HepG2 (cell line): ENCODE results near the gene ZNF605. TPM values are rescaled to one million over a fixed set of nuclear protein-coding genes. Genes with fewer than 3 reads are reported as not detected.

Experiments used
- HHEX ChIP-seq: IDR thresholded peaks from 2 replicates; pipeline ENCODE4 v1.6.1; 2016; ENCODE audit warnings: control low read depth
- HOXA3 ChIP-seq: sonication (generic); formaldehyde crosslinking; IDR thresholded peaks from 2 replicates; pipeline ENCODE4 v1.5.0; 2020; ENCODE audit warnings: missing genetic modification reagents
- ISX ChIP-seq: sonication (generic); formaldehyde crosslinking; conservative IDR thresholded peaks from 2 replicates; pipeline ENCODE4 v1.5.0; 2020; ENCODE audit warnings: missing genetic modification reagents
- RFX5 ChIP-seq: IDR thresholded peaks from 2 replicates; pipeline ENCODE4 v1.6.1; 2011; ENCODE audit warnings: low read depth, low read length, improper control_type of control experiment
- RFXAP ChIP-seq: sonication (generic); formaldehyde crosslinking; IDR thresholded peaks from 2 replicates; pipeline ENCODE4 v1.4.0; 2020; ENCODE audit warnings: missing genetic modification reagents, borderline replicate concordance
- SMARCC2 ChIP-seq: fragments of 450-650 bp; IDR thresholded peaks from 2 replicates; pipeline ENCODE4 v1.6.1; 2017; ENCODE audit warnings: antibody characterized with exemption, mild to moderate bottlenecking
- STAT5B ChIP-seq: sonication (generic); formaldehyde crosslinking; IDR thresholded peaks from 2 replicates; pipeline ENCODE4 v1.4.0; 2020; ENCODE audit warnings: missing genetic modification reagents
- THAP11 ChIP-seq: IDR thresholded peaks from 2 replicates; pipeline ENCODE4 v1.6.1; 2016; ENCODE audit warnings: missing biosample characterization, missing genetic modification reagents
- ZEB1 ChIP-seq: IDR thresholded peaks from 2 replicates; pipeline ENCODE4 v1.6.1; 2012; ENCODE audit warnings: mild to moderate bottlenecking, low read depth, inconsistent platforms; ENCODE audit not compliant: insufficient replicate concordance
- ZIK1 ChIP-seq: sonication (generic); formaldehyde crosslinking; IDR thresholded peaks from 2 replicates; pipeline ENCODE4 v1.5.0; 2020; ENCODE audit warnings: mild to moderate bottlenecking, low read depth, missing genetic modification reagents, borderline replicate concordance
- ZNF329 ChIP-seq: sonication (generic); formaldehyde crosslinking; IDR thresholded peaks from 2 replicates; pipeline ENCODE4 v1.9.0; 2021; ENCODE audit warnings: low read depth, mild to moderate bottlenecking, missing genetic modification reagents
- ZNF468 ChIP-seq: sonication (generic); formaldehyde crosslinking; IDR thresholded peaks from 2 replicates; pipeline ENCODE4 v1.8.0; 2022; ENCODE audit warnings: mild to moderate bottlenecking, moderate library complexity, missing genetic modification reagents
- ZNF530 ChIP-seq: sonication (generic); formaldehyde crosslinking; IDR thresholded peaks from 2 replicates; pipeline ENCODE4 v1.5.0; 2020; ENCODE audit warnings: low read depth, mild to moderate bottlenecking, missing genetic modification reagents
- ZNF567 ChIP-seq: sonication (generic); formaldehyde crosslinking; IDR thresholded peaks from 2 replicates; pipeline ENCODE4 v1.8.1; 2023; ENCODE audit warnings: mild to moderate bottlenecking, missing genetic modification reagents, borderline replicate concordance
- ZNF598 ChIP-seq: sonication (generic); formaldehyde crosslinking; IDR thresholded peaks from 2 replicates; pipeline ENCODE4 v1.5.1; 2020; ENCODE audit warnings: mild to moderate bottlenecking, missing genetic modification reagents, borderline replicate concordance
- ZNF768 ChIP-seq: sonication (generic); formaldehyde crosslinking; IDR thresholded peaks from 2 replicates; pipeline ENCODE4 v1.4.0; 2020; ENCODE audit warnings: missing genetic modification reagents
- polyA plus RNA-seq, 8 experiments: library from polyadenylated mRNA; depleted of rRNA in 3 of 8; stranded (reverse) in 7 of 8; unstranded in 1 of 8; fragments of >200 nt; fragmentation: Illumina TruSeq in 4 of 8; extraction: Trizol in 4 of 8; gene quantifications; 2 replicates each; pipeline versions ENCODE4 v1.2.1 to v1.2.3, GENCODE V29; 2011 to 2016; ENCODE audit warnings: low read depth in 4 of 8, missing spikeins in 1 of 8, mixed read lengths in 1 of 8; ENCODE audit not compliant: insufficient read depth in 1 of 8
- total RNA-seq, 5 experiments: library from RNA; depleted of rRNA; stranded (reverse); fragments of >200 nt; fragmentation: Illumina TruSeq; extraction: Trizol; gene quantifications; 2 replicates each; pipeline ENCODE4 v1.2.3, GENCODE V29; 2016; ENCODE audit warnings: low read depth in 1 of 5
- TF ChIP-seq, protein P1 (sequence below): sonication (generic); formaldehyde crosslinking; IDR thresholded peaks from 2 replicates; pipeline ENCODE4 v1.4.0; 2020; ENCODE audit warnings: mild to moderate bottlenecking, missing genetic modification reagents
- TF ChIP-seq, protein P2 (sequence below): IDR thresholded peaks from 2 replicates; pipeline ENCODE4 v1.6.1; 2012; ENCODE audit warnings: inconsistent platforms
- TF ChIP-seq, protein P3 (sequence below): sonication (generic); formaldehyde crosslinking; IDR thresholded peaks from 2 replicates; pipeline ENCODE4 v1.4.0; 2020; ENCODE audit warnings: mild to moderate bottlenecking, missing genetic modification reagents

The ZNF605 gene
- total and polyA plus RNA-seq, 2 of the 13 experiments (the other 11 are each of a cell fraction or from before 2014, with no cell fraction given): 6.7 to 6.8 TPM

DNA sequence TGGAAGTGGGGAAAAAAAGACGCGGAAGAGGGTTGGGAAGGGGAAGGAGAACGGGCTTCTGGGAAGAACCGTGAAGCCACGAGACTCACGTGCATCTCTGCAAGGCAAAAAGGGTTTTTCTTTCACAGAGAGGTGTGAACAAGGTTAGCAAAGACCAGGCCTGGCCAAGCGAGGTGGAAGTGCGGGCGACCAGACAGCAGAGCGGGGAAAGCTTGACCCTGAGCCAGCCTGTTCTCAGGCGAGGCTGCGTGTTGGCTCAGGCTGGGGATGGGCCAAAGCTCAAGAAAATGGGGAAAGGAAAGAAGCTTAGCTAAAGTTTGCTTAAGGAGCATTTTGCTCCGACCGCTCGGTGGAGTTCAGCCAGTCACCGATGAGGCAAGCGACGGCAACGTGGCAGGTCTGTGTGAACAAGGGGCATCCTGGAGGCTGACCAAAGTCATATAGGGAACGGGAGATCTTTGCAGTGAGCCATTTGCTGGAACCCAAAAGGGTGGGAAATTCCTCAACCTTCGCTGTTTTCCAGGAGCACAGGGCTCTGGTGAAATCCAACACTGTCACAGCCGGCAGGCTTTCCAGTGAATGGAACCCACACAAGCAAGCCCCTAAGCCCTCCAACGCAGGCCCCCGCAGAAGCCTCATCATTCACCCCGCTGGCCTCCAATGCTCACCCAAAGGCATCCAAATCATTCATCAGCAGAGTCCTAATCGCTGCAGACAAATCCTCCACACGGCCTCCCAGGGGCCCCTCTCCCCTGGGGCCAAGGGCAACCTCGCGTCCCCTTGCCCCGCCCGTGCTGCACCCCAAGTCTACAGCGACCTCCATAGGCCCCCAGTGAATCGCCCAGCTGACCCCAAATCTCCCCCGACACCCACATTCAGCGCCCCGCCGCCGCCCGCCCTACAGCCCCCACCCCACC, 754 bp downstream of the ZNF605 start (continued):
- TF ChIP-seq THAP11 (CRISPR knock-in tag) (peak; percentile 69), ZIK1 (no peak), ZNF567 (CRISPR knock-in tag) (no peak), ZNF598 (CRISPR knock-in tag) (peak; percentile 46; the same call in 1 of the 2 replicates), SMARCC2 (no peak), ZNF768 (CRISPR knock-in tag) (no peak), STAT5B (CRISPR knock-in tag) (no peak), HOXA3 (CRISPR knock-in tag) (peak; percentile 36; the same call in 1 of the 2 replicates), ZNF468 (no peak), RFX5 (no peak), ISX (no peak), ZEB1 (no peak), ZNF329 (CRISPR knock-in tag) (no peak), ZNF530 (no peak), HHEX (CRISPR knock-in tag) (no peak), RFXAP (no peak)
- TF ChIP-seq, protein P1, sequence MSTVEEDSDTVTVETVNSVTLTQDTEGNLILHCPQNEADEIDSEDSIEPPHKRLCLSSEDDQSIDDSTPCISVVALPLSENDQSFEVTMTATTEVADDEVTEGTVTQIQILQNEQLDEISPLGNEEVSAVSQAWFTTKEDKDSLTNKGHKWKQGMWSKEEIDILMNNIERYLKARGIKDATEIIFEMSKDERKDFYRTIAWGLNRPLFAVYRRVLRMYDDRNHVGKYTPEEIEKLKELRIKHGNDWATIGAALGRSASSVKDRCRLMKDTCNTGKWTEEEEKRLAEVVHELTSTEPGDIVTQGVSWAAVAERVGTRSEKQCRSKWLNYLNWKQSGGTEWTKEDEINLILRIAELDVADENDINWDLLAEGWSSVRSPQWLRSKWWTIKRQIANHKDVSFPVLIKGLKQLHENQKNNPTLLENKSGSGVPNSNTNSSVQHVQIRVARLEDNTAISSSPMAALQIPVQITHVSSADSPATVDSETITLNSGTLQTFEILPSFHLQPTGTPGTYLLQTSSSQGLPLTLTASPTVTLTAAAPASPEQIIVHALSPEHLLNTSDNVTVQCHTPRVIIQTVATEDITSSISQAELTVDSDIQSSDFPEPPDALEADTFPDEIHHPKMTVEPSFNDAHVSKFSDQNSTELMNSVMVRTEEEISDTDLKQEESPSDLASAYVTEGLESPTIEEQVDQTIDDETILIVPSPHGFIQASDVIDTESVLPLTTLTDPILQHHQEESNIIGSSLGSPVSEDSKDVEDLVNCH (CRISPR knock-in tag): no peak
- TF ChIP-seq, protein P2, sequence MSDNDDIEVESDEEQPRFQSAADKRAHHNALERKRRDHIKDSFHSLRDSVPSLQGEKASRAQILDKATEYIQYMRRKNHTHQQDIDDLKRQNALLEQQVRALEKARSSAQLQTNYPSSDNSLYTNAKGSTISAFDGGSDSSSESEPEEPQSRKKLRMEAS: peak; percentile 72
- TF ChIP-seq, protein P3, sequence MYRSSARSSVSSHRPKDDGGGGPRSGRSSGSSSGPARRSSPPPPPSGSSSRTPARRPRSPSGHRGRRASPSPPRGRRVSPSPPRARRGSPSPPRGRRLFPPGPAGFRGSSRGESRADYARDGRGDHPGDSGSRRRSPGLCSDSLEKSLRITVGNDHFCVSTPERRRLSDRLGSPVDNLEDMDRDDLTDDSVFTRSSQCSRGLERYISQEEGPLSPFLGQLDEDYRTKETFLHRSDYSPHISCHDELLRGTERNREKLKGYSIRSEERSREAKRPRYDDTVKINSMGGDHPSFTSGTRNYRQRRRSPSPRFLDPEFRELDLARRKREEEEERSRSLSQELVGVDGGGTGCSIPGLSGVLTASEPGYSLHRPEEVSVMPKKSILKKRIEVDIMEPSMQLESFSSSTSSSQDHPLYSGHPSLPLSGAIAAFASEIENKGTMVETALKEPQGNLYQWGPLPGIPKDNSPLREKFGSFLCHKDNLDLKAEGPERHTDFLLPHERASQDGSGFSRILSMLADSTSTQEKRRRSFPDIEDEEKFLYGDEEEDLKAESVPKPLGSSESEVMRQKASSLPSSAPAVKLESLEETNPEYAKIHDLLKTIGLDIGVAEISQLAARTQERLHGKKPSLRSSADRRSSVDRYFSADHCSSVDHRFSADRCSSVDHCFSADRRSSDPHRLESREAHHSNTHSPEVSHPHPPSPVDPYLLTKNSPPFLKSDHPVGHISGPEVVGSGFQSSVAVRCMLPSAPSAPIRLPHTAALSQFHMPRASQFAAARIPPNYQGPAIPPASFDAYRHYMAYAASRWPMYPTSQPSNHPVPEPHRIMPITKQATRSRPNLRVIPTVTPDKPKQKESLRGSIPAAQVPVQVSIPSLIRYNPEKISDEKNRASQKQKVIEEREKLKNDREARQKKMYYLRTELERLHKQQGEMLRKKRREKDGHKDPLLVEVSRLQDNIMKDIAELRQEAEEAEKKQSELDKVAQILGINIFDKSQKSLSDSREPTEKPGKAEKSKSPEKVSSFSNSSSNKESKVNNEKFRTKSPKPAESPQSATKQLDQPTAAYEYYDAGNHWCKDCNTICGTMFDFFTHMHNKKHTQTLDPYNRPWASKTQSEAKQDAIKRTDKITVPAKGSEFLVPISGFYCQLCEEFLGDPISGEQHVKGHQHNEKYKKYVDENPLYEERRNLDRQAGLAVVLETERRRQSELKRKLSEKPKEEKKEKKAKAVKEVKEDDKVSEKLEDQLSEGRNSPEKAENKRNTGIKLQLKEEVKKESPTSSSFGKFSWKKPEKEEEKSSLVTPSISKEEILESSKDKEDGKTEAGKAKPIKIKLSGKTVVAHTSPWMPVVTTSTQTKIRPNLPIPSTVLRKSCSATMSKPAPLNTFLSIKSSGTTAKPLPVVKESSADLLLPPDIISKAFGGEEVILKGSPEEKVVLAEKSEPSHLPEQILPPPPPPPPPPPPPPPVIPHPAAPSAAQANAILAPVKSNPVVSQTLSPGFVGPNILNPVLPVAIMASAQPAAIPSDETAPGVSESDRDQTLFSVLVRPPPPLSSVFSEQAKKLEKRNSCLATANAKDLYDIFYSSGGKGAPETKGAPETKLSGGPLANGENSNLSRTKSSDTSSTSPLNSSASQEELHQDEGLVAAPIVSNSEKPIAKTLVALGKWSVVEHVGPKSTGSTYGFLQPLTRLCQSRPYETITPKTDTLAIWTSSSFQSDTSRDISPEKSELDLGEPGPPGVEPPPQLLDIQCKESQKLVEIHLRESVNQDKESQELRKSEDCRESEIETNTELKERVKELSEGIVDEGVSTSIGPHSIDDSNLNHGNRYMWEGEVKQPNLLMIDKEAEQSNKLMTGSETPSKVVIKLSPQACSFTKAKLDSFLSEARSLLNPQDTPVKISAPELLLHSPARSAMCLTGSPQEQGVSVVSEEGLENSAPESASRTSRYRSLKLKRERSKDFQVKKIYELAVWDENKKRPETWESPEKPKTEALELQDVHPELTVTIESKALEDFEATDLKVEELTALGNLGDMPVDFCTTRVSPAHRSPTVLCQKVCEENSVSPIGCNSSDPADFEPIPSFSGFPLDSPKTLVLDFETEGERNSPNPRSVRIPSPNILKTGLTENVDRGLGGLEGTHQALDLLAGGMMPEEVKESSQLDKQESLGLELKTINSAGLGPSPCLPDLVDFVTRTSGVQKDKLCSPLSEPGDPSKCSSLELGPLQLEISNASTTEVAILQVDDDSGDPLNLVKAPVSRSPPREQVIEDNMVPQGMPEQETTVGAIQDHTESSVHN (CRISPR knock-in tag): no peak
